ENCODE results near the gene CALHM3. TPM values are rescaled to one million over a fixed set of nuclear protein-coding genes. Genes with fewer than 3 reads are reported as not detected.

Gene CALHM3
- total and polyA plus RNA-seq, 7 experiments from 2014 or later = not detected

GRCh38 chr10:103467406-103467805 is 11.6 kb downstream of the CALHM3 start:
- peak overlapping the region in 2 of 9 donors; percentile 39 to 44 for H3K27ac Mint-ChIP-seq
- Histone ChIP-seq H3K9me3 (ENCODE audit: control insufficient read depth in 2 of 3, low read length in 3 of 3) (no peaks in the 10 kb centered on the region), H3K36me3 (ENCODE audit: control insufficient read depth in 2 of 3, insufficient read depth in 3 of 3, low read length in 3 of 3) (no peaks in the 10 kb centered on the region), H3K27ac (ENCODE audit: low read depth, low read length) (no peak overlapping the region), H3K4me1 (ENCODE audit: control insufficient read depth in 2 of 2, insufficient read depth in 2 of 2, low read length in 2 of 2) (peaks cover 18 to 23% of the 10 kb centered on the region in 2 donors), H3K27me3 (ENCODE audit: control insufficient read depth in 2 of 2, insufficient read depth in 2 of 2, low read length in 2 of 2) (no peaks in the 10 kb centered on the region), H3K4me3 (ENCODE audit: low read length) (no peak overlapping the region)
- H3K9me3 Mint-ChIP-seq = no peaks in the 10 kb centered on the region
- DNase-seq (no peak), ATAC-seq (no peak)
- peaks cover 18 to 56% (median 25%) of the 10 kb centered on the region in 7 donors for H3K4me1 Mint-ChIP-seq
- H3K4me3 Mint-ChIP-seq = no peak overlapping the region
- intact Hi-C loops (cut with micrococcal nuclease) = no loop called here
- CTCF ChIA-PET = no interaction called here
- peaks cover 0 to 10% (median 0%) of the 10 kb centered on the region in 5 donors for H3K27me3 Mint-ChIP-seq
- peaks cover 0 to 16% (median 0%) of the 10 kb centered on the region in 5 donors for H3K36me3 Mint-ChIP-seq
- POLR2A ChIA-PET = no interaction called here

GRCh38 chr10:103466734-103467133 is 12.3 kb downstream of the CALHM3 start:
- H3K4me1 Mint-ChIP-seq = peaks cover 13 to 50% (median 21%) of the 10 kb centered on the region in 7 donors
- H3K27me3 ChIP-seq (ENCODE audit: control insufficient read depth in 2 of 2, insufficient read depth in 2 of 2, low read length in 2 of 2) = no peaks in the 10 kb centered on the region
- no peak for ATAC-seq
- no peaks in the 10 kb centered on the region for H3K9me3 Mint-ChIP-seq
- peaks cover 14 to 16% of the 10 kb centered on the region in 2 donors for H3K4me1 ChIP-seq (ENCODE audit: control insufficient read depth in 2 of 2, insufficient read depth in 2 of 2, low read length in 2 of 2)
- CTCF ChIA-PET = no interaction called here
- H3K36me3 ChIP-seq (ENCODE audit: control insufficient read depth in 2 of 3, insufficient read depth in 3 of 3, low read length in 3 of 3) = no peaks in the 10 kb centered on the region
- peaks cover 0 to 16% (median 0%) of the 10 kb centered on the region in 5 donors for H3K36me3 Mint-ChIP-seq
- POLR2A ChIA-PET = no interaction called here
- no peaks in the 10 kb centered on the region for H3K9me3 ChIP-seq (ENCODE audit: control insufficient read depth in 2 of 3, low read length in 3 of 3)
- peaks cover 0 to 10% (median 0%) of the 10 kb centered on the region in 5 donors for H3K27me3 Mint-ChIP-seq
- no peak for DNase-seq
- no peak overlapping the region for H3K4me3 Mint-ChIP-seq
- H3K4me3 ChIP-seq (ENCODE audit: low read length) = no peak overlapping the region
- intact Hi-C loops (cut with micrococcal nuclease) = no loop called here
- H3K27ac Mint-ChIP-seq = peak overlapping the region in 1 of 9 donors; percentile 39
- no peak overlapping the region for H3K27ac ChIP-seq (ENCODE audit: low read depth, low read length)

DNA sequence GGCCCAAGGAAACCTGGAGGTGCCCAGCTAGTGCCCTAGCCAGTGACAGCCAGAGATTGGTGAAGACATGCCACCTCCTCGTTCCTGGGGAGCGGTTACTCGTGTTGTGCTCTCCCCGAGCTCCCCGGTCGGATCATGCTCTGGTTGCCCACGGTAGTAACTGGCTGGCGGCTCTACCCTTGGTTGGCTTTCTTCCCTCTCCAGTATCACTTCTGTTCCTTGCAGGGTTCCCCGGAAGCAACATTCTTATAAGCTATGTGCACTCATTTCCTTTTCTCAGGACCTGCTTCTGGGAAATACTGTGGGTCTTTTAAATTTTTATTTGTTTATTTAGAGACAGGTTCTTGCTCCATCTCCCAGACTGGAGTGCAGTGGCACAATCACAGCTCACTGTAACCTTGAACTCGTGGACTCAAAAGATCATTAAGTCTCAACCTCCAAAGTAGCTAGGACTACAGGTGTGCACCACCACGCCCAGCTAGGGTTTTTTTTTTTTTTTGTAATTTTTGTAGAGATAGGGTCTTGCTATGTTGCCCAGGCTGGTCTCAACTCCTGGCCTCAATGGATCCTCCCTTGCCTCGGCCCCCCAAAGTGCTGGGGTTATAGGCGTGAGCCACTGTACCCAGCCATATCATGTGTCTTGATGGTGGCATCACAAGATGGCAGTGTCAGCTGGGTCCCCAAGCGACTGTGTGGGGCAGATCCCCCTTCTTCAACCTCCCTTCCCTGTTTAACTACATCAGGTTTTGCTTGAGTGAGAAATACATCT is 13.4 kb downstream of the CALHM3 start:
- CTCF ChIA-PET = interaction anchor here (1.0 to 1.1 kb wide), 2 partner anchors 49 to 50 kb away, joined by 3 to 4 read pairs; no protein-coding TSS in a partner anchor

GRCh38 chr10:103463499-103463898 is 15.5 kb downstream of the CALHM3 start:
- Histone ChIP-seq H3K4me3 (ENCODE audit: low read length) (no peak overlapping the region), H3K27ac (ENCODE audit: low read depth, low read length) (no peak overlapping the region), H3K36me3 (ENCODE audit: control insufficient read depth in 2 of 3, insufficient read depth in 3 of 3, low read length in 3 of 3) (no peaks in the 10 kb centered on the region), H3K27me3 (ENCODE audit: control insufficient read depth in 2 of 2, insufficient read depth in 2 of 2, low read length in 2 of 2) (no peaks in the 10 kb centered on the region), H3K4me1 (ENCODE audit: control insufficient read depth in 2 of 2, insufficient read depth in 2 of 2, low read length in 2 of 2) (peaks cover 0 to 7% of the 10 kb centered on the region in 2 donors), H3K9me3 (ENCODE audit: control insufficient read depth in 2 of 3, low read length in 3 of 3) (no peaks in the 10 kb centered on the region)
- POLR2A ChIA-PET = no interaction called here
- Mint-ChIP-seq H3K4me3 (no peak overlapping the region), H3K36me3 (peaks cover 0 to 4% (median 0%) of the 10 kb centered on the region in 5 donors), H3K27me3 (peaks cover 0 to 13% (median 0%) of the 10 kb centered on the region in 5 donors), H3K27ac (no peak overlapping the region), H3K9me3 (no peaks in the 10 kb centered on the region), H3K4me1 (peaks cover 0 to 34% (median 0%) of the 10 kb centered on the region in 7 donors)
- DNase-seq (no peak), ATAC-seq (no peak)
- intact Hi-C loops (cut with micrococcal nuclease) = no loop called here
- CTCF ChIA-PET = no interaction called here

More for the DNA sequence above, 13.4 kb downstream of the CALHM3 start:
- Mint-ChIP-seq H3K9me3 (no peaks in the 10 kb centered on the region), H3K4me3 (no peak overlapping the region), H3K27me3 (peaks cover 0 to 13% (median 0%) of the 10 kb centered on the region in 5 donors), H3K27ac (no peak overlapping the region), H3K4me1 (peaks cover 4 to 40% (median 9%) of the 10 kb centered on the region in 7 donors), H3K36me3 (peaks cover 0 to 10% (median 0%) of the 10 kb centered on the region in 5 donors)
- DNase-seq = no peak
- no peaks in the 10 kb centered on the region for H3K9me3 ChIP-seq (ENCODE audit: control insufficient read depth in 2 of 3, low read length in 3 of 3)
- no peak overlapping the region for H3K27ac ChIP-seq (ENCODE audit: low read depth, low read length)
- POLR2A ChIA-PET = no interaction called here
- no peaks in the 10 kb centered on the region for H3K36me3 ChIP-seq (ENCODE audit: control insufficient read depth in 2 of 3, insufficient read depth in 3 of 3, low read length in 3 of 3)
- peak; percentile 32 for ATAC-seq
- H3K4me3 ChIP-seq (ENCODE audit: low read length) = no peak overlapping the region
- H3K27me3 ChIP-seq (ENCODE audit: control insufficient read depth in 2 of 2, insufficient read depth in 2 of 2, low read length in 2 of 2) = no peaks in the 10 kb centered on the region
- peaks cover 2 to 5% of the 10 kb centered on the region in 2 donors for H3K4me1 ChIP-seq (ENCODE audit: control insufficient read depth in 2 of 2, insufficient read depth in 2 of 2, low read length in 2 of 2)
- intact Hi-C loops (cut with micrococcal nuclease) = no loop called here

GRCh38 chr10:103459615-103460014 is 19.4 kb downstream of the CALHM3 start:
- Mint-ChIP-seq H3K27me3 (peaks cover 0 to 13% (median 0%) of the 10 kb centered on the region in 5 donors), H3K27ac (no peak overlapping the region), H3K4me1 (peaks cover 0 to 20% (median 0%) of the 10 kb centered on the region in 7 donors), H3K36me3 (no peaks in the 10 kb centered on the region), H3K4me3 (peak overlapping the region in 1 of 10 donors; percentile 59), H3K9me3 (peaks cover 0 to 1% (median 0%) of the 10 kb centered on the region in 11 donors)
- ChIA-PET POLR2A (interaction anchor here (0.6 to 1.4 kb wide), 2 partner anchors 8 to 9 kb away, joined by 3 to 5 read pairs; no protein-coding TSS in a partner anchor), CTCF (no interaction called here)
- intact Hi-C loops (cut with micrococcal nuclease) = no loop called here
- H3K36me3 ChIP-seq (ENCODE audit: control insufficient read depth in 2 of 3, insufficient read depth in 3 of 3, low read length in 3 of 3) = no peaks in the 10 kb centered on the region
- no peak for ATAC-seq
- no peaks in the 10 kb centered on the region for H3K9me3 ChIP-seq (ENCODE audit: control insufficient read depth in 2 of 3, low read length in 3 of 3)
- no peak overlapping the region for H3K27ac ChIP-seq (ENCODE audit: low read depth, low read length)
- no peak for DNase-seq
- H3K4me3 ChIP-seq (ENCODE audit: low read length) = no peak overlapping the region
- H3K4me1 ChIP-seq (ENCODE audit: control insufficient read depth in 2 of 2, insufficient read depth in 2 of 2, low read length in 2 of 2) = peaks cover 0 to 7% of the 10 kb centered on the region in 2 donors
- no peaks in the 10 kb centered on the region for H3K27me3 ChIP-seq (ENCODE audit: control insufficient read depth in 2 of 2, insufficient read depth in 2 of 2, low read length in 2 of 2)

DNA sequence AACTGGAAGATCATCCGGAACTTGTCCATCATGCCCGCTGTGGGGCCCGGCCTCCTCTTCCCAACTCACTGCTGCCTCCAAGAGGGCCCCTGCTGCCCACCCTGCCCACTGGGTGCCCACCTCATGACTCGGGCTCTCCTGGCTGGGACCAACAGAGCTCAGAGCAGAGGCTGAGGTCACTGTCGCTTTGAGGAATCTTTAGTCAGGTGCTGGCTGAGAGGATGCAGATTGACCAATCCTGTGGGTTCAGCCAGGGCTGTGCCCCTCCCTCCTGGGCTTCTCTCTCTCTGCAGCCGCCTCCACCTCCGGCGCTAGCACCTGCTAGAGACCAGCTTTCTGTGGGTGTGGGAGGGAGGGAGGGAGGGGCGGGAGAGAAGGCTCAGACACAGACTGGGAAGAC is 20.3 kb downstream of the CALHM3 start, which contains the start of gene CALHM1:
Gene CALHM1 (minus strand): TSS at position 181 of the 400 bp plus-strand sequence. CDS start 149 bp downstream, at position 32.
- H3K4me1 ChIP-seq (ENCODE audit: control insufficient read depth in 2 of 2, insufficient read depth in 2 of 2, low read length in 2 of 2) = peaks cover 0 to 11% of the 10 kb centered on the region in 2 donors
- DNase-seq = no peak
- peak; percentile 57 for ATAC-seq
- Mint-ChIP-seq H3K27ac (peak within 1 kb of the TSS in 1 of 9 donors; percentile 29), H3K4me1 (peaks cover 0 to 23% (median 2%) of the 10 kb centered on the region in 7 donors), H3K9me3 (peaks cover 0 to 1% (median 0%) of the 10 kb centered on the region in 11 donors), H3K27me3 (peaks cover 0 to 12% (median 0%) of the 10 kb centered on the region in 5 donors), H3K36me3 (no peaks in the 10 kb centered on the region), H3K4me3 (peak within 1 kb of the TSS in 1 of 10 donors; percentile 52)
- H3K4me3 ChIP-seq (ENCODE audit: low read length) = no peak within 1 kb of the TSS
- H3K36me3 ChIP-seq (ENCODE audit: control insufficient read depth in 2 of 3, insufficient read depth in 3 of 3, low read length in 3 of 3) = no peaks in the 10 kb centered on the region
- no peak within 1 kb of the TSS for H3K27ac ChIP-seq (ENCODE audit: low read depth, low read length)
- ChIA-PET POLR2A (no interaction called here), CTCF (no interaction called here)
- intact Hi-C loops (cut with micrococcal nuclease) = no loop called here
- H3K9me3 ChIP-seq (ENCODE audit: control insufficient read depth in 2 of 3, low read length in 3 of 3) = no peaks in the 10 kb centered on the region
- H3K27me3 ChIP-seq (ENCODE audit: control insufficient read depth in 2 of 2, insufficient read depth in 2 of 2, low read length in 2 of 2) = no peaks in the 10 kb centered on the region

Measured in naive thymus-derived CD4-positive, alpha-beta T cell (primary cell).